Neural progenitor cell (in vitro differentiated cells): ENCODE results near the gene JPT2. TPM values are rescaled to one million over a fixed set of nuclear protein-coding genes. Genes with fewer than 3 reads are reported as not detected.

ENCODE experiments used
- DNase-seq: peaks from one replicate; pipeline ENCODE4 v3.0.0-alpha.2; 2016; ENCODE audit warnings: low spot score
- H2AFZ ChIP-seq: fragments of 200-600 bp; sonication (generic); replicated peaks from 2 replicates; pipeline ENCODE4 v1.6.1; 2016; ENCODE audit warnings: antibody characterized with exemption
- H3F3A ChIP-seq: fragments of 200-600 bp; sonication (generic); 2 replicates; pipeline ENCODE4 v1.6.1; 2016; ENCODE audit warnings: antibody characterized with exemption, low read depth
- H3K27ac ChIP-seq: fragments of 200-600 bp; sonication (generic); 2 replicates; pipeline ENCODE4 v1.5.1; 2016; ENCODE audit warnings: mild to moderate bottlenecking
- H3K27me3 ChIP-seq: fragments of 200-600 bp; sonication (generic); 2 replicates; pipeline ENCODE4 v1.6.1; 2016; ENCODE audit warnings: mild to moderate bottlenecking, moderate library complexity
- H3K36me3 ChIP-seq: fragments of 200-600 bp; sonication (generic); 2 replicates; pipeline ENCODE4 v1.5.1; 2016
- H3K4me1 ChIP-seq: fragments of 200-600 bp; sonication (generic); 2 replicates; pipeline ENCODE4 v1.6.1; 2016; ENCODE audit warnings: mixed run types
- H3K4me2 ChIP-seq: fragments of 200-600 bp; sonication (generic); 2 replicates; pipeline ENCODE4 v1.6.1; 2016
- H3K4me3 ChIP-seq: fragments of 200-600 bp; sonication (generic); 2 replicates; pipeline ENCODE4 v1.5.1; 2016
- H3K79me2 ChIP-seq: fragments of 200-600 bp; sonication (generic); 2 replicates; pipeline ENCODE4 v1.6.1; 2016; ENCODE audit warnings: low read depth
- H3K9ac ChIP-seq: fragments of 200-600 bp; sonication (generic); 2 replicates; pipeline ENCODE4 v1.6.1; 2016
- H3K9me3 ChIP-seq: fragments of 200-600 bp; sonication (generic); 2 replicates; pipeline ENCODE4 v1.5.1; 2016; ENCODE audit warnings: low read depth
- H4K20me1 ChIP-seq: fragments of 200-600 bp; sonication (generic); 2 replicates; pipeline ENCODE4 v1.6.1; 2016; ENCODE audit warnings: low read depth
- H3K27ac Mint-ChIP-seq: 3 replicates; pipeline ENCODE4 v1.8.0; 2021; ENCODE audit warnings: mixed read lengths
- H3K27me3 Mint-ChIP-seq: 2 replicates; pipeline ENCODE4 v1.8.0; 2022; ENCODE audit warnings: low read depth, mild to moderate bottlenecking, inconsistent platforms, moderate library complexity, mixed read lengths; ENCODE audit not compliant: insufficient read depth
- H3K36me3 Mint-ChIP-seq: 3 replicates; pipeline ENCODE4 v1.8.0; 2021; ENCODE audit warnings: mixed read lengths
- H3K4me1 Mint-ChIP-seq: 3 replicates; pipeline ENCODE4 v1.8.0; 2021; ENCODE audit warnings: mixed read lengths
- H3K4me3 Mint-ChIP-seq: 3 replicates; pipeline ENCODE4 v1.8.0; 2021; ENCODE audit warnings: mild to moderate bottlenecking, moderate library complexity, mixed read lengths
- H3K9me3 Mint-ChIP-seq: 3 replicates; pipeline ENCODE4 v1.8.0; 2020; ENCODE audit warnings: mixed read lengths
- EZH2 ChIP-seq: fragments of 200-600 bp; sonication (generic); IDR thresholded peaks from 2 replicates; pipeline ENCODE4 v1.6.1; 2017; ENCODE audit warnings: antibody characterized with exemption, mild to moderate bottlenecking, moderate library complexity
- EZH2phosphoT487 ChIP-seq: fragments of 200-600 bp; sonication (generic); IDR thresholded peaks from 2 replicates; pipeline ENCODE4 v1.6.1; 2017; ENCODE audit warnings: antibody characterized with exemption
- total RNA-seq: library from RNA; depleted of rRNA; stranded (reverse); fragments of >200 nt; gene quantifications from 2 replicates; pipeline ENCODE4 v1.2.3, GENCODE V29; 2015; ENCODE audit warnings: low replicate concordance
- TF ChIP-seq, protein P1 (sequence below): fragments of 200-600 bp; sonication (generic); IDR thresholded peaks from 2 replicates; pipeline ENCODE4 v1.5.1; 2017; ENCODE audit warnings: antibody characterized with exemption, mild to moderate bottlenecking

Gene JPT2
- total RNA-seq, 1 donor from 2014 or later, result 187 TPM

DNA sequence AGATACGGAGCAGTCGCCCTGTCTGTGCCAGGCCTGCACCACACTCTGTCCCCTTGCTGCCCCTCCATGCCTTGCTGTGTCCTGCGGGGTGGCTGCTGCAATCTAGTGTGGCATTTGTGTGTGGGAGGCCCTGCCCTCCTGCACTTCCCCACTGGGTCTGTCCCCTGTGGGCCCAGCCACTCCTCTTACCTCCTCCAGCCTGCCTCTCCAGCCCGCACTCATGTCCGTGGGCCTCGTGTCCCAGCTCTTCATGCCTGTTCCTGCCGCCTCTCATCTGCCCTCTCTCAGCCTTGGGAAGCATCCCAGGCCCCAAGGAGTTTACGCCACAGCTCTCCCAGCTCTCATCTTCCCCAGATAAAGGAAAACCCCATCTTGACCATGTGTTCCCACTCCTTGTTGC is 39.3 kb upstream of the JPT2 start:
- H3K27me3 ChIP-seq, result no peaks in the 10 kb centered on the region
- H2AFZ ChIP-seq, result no peak overlapping the region
- no peak overlapping the region for H3K4me3 Mint-ChIP-seq
- no peaks in the 10 kb centered on the region for H3K9me3 ChIP-seq
- H3K4me2 ChIP-seq, result no peak overlapping the region
- no peaks in the 10 kb centered on the region for H3K4me1 ChIP-seq
- H3K79me2 ChIP-seq, result peaks cover 30% of the 10 kb centered on the region
- no peak overlapping the region for H3K27ac ChIP-seq
- H3K9me3 Mint-ChIP-seq, result no peaks in the 10 kb centered on the region
- DNase-seq, result no peak
- no peak overlapping the region for H3K4me3 ChIP-seq
- H3K36me3 ChIP-seq, result no peaks in the 10 kb centered on the region
- TF ChIP-seq EZH2 (no peak), EZH2phosphoT487 (no peak)
- TF ChIP-seq, protein P1, sequence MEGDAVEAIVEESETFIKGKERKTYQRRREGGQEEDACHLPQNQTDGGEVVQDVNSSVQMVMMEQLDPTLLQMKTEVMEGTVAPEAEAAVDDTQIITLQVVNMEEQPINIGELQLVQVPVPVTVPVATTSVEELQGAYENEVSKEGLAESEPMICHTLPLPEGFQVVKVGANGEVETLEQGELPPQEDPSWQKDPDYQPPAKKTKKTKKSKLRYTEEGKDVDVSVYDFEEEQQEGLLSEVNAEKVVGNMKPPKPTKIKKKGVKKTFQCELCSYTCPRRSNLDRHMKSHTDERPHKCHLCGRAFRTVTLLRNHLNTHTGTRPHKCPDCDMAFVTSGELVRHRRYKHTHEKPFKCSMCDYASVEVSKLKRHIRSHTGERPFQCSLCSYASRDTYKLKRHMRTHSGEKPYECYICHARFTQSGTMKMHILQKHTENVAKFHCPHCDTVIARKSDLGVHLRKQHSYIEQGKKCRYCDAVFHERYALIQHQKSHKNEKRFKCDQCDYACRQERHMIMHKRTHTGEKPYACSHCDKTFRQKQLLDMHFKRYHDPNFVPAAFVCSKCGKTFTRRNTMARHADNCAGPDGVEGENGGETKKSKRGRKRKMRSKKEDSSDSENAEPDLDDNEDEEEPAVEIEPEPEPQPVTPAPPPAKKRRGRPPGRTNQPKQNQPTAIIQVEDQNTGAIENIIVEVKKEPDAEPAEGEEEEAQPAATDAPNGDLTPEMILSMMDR, result no peak
- H3K9ac ChIP-seq, result no peak overlapping the region
- peak overlapping the region; percentile 19 for H3K27ac Mint-ChIP-seq
- no peaks in the 10 kb centered on the region for H3F3A ChIP-seq
- H3K4me1 Mint-ChIP-seq, result peaks cover 3% of the 10 kb centered on the region
- H3K36me3 Mint-ChIP-seq, result peaks cover 40% of the 10 kb centered on the region
- peaks cover 4% of the 10 kb centered on the region for H3K27me3 Mint-ChIP-seq
- H4K20me1 ChIP-seq, result peaks cover 19% of the 10 kb centered on the region

DNA sequence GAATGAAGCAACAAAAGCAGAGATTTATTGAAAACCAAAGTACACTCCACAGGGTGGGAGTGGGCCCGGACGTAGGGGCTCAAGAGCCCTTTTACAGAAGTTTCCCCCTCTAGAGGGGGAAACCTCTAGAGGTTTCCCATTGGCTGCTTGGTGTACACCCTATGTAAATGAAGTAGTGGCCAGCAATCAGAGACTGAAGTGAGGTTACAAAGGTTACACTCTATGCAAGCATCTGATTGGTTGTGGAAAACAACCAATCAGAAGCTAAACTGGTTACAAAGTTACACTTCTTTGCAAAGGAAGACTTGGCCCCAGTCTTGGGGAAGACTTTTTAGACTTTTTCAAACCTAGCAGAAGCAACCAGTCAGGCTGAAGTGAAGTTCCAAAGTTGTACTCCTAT is 38.8 kb upstream of the JPT2 start:
- peaks cover 3% of the 10 kb centered on the region for H3K4me1 Mint-ChIP-seq
- Histone ChIP-seq H3K9me3 (no peaks in the 10 kb centered on the region), H3K27ac (no peak overlapping the region), H4K20me1 (peaks cover 19% of the 10 kb centered on the region), H3F3A (no peaks in the 10 kb centered on the region), H3K27me3 (no peaks in the 10 kb centered on the region), H2AFZ (no peak overlapping the region), H3K79me2 (peaks cover 25% of the 10 kb centered on the region), H3K4me1 (no peaks in the 10 kb centered on the region), H3K4me2 (no peak overlapping the region), H3K9ac (no peak overlapping the region), H3K36me3 (no peaks in the 10 kb centered on the region), H3K4me3 (no peak overlapping the region)
- DNase-seq, result peak; percentile 49
- TF ChIP-seq EZH2 (no peak), EZH2phosphoT487 (no peak)
- TF ChIP-seq, protein P1, result no peak
- H3K27me3 Mint-ChIP-seq, result peaks cover 4% of the 10 kb centered on the region
- H3K36me3 Mint-ChIP-seq, result peaks cover 38% of the 10 kb centered on the region
- H3K9me3 Mint-ChIP-seq, result no peaks in the 10 kb centered on the region
- no peak overlapping the region for H3K27ac Mint-ChIP-seq
- H3K4me3 Mint-ChIP-seq, result no peak overlapping the region

DNA sequence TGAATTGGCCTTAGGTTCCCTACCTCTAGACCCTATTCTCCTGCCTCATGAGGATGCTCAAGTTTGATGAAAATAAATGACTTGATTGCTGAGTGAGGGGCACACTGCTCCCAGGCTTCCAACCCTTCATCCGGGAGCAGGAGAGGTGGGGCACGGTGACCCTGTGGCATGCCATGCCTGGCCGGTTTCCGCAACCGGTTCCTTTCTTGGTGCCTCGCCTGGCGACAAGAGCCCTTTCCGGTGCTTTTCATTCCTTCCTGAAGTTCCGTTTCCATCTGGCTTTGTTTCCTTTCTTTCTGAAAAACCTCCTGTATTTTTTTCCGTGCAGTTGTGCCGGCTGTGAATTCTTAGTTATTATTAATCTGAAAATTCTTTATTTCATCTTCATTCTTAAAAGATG is 38.2 kb upstream of the JPT2 start:
- Mint-ChIP-seq H3K9me3 (no peaks in the 10 kb centered on the region), H3K36me3 (peaks cover 35% of the 10 kb centered on the region), H3K27me3 (peaks cover 7% of the 10 kb centered on the region), H3K27ac (no peak overlapping the region), H3K4me1 (peaks cover 3% of the 10 kb centered on the region), H3K4me3 (no peak overlapping the region)
- no peak for DNase-seq
- Histone ChIP-seq H3K4me3 (no peak overlapping the region), H3K27ac (no peak overlapping the region), H3K9me3 (no peaks in the 10 kb centered on the region), H3K79me2 (peaks cover 19% of the 10 kb centered on the region), H3K9ac (no peak overlapping the region), H3F3A (no peaks in the 10 kb centered on the region), H3K4me2 (no peak overlapping the region), H3K27me3 (no peaks in the 10 kb centered on the region), H2AFZ (no peak overlapping the region), H4K20me1 (peaks cover 16% of the 10 kb centered on the region), H3K4me1 (no peaks in the 10 kb centered on the region), H3K36me3 (no peaks in the 10 kb centered on the region)
- TF ChIP-seq, protein P1, result no peak
- no peak for TF ChIP-seq EZH2
- TF ChIP-seq EZH2phosphoT487, result no peak
